ENCODE measurements around the gene PDE11A. TPM values are rescaled to one million over a fixed set of nuclear protein-coding genes. Genes with fewer than 3 reads are reported as not detected.

Gene PDE11A
- total RNA-seq, 4 donors from 2014 or later, result 0.85 to 2.3 (median 2.1) TPM; not detected in 1

GRCh38 chr2:177726931-177727348 is 345.6 kb downstream of the PDE11A start:
- Histone ChIP-seq H3K36me3 (no peaks in the 10 kb centered on the region), H3K27ac (no peak overlapping the region), H3K27me3 (no peaks in the 10 kb centered on the region), H3K4me1 (no peaks in the 10 kb centered on the region), H3K4me3 (no peak overlapping the region), H3K9me3 (no peaks in the 10 kb centered on the region)
- no peak for TF ChIP-seq POLR2A (IDR thresholded peaks at IDR 0.05)
- no peak for TF ChIP-seq CTCF (IDR thresholded peaks at IDR 0.05)
- intact Hi-C loops (cut with DNase I; ENCODE audit: low total_unique reads), result no loop called here
- no peak for DNase-seq

- peak; percentile 61 to 70 for DNase-seq
- TF ChIP-seq CTCF (IDR thresholded peaks at IDR 0.05), result peak; percentile 78 to 88 (median 81)
- TF ChIP-seq POLR2A (IDR thresholded peaks at IDR 0.05), result no peak
- intact Hi-C loops (cut with DNase I; ENCODE audit: low total_unique reads), result no loop called here
- Histone ChIP-seq H3K9me3 (no peaks in the 10 kb centered on the region), H3K36me3 (no peaks in the 10 kb centered on the region), H3K4me1 (no peaks in the 10 kb centered on the region), H3K27ac (peak overlapping the region in 1 of 2 donors; percentile 31), H3K27me3 (no peaks in the 10 kb centered on the region), H3K4me3 (no peak overlapping the region)
Observed at GRCh38 chr2:177724398-177725287, 347.9 kb downstream of the PDE11A start.

GRCh38 chr2:177723235-177723634 is 349.3 kb downstream of the PDE11A start:
- Histone ChIP-seq H3K4me3 (no peak overlapping the region), H3K9me3 (no peaks in the 10 kb centered on the region), H3K27me3 (no peaks in the 10 kb centered on the region), H3K27ac (peak overlapping the region in 1 of 2 donors; percentile 19), H3K36me3 (no peaks in the 10 kb centered on the region), H3K4me1 (no peaks in the 10 kb centered on the region)
- intact Hi-C loops (cut with DNase I; ENCODE audit: low total_unique reads), result no loop called here
- TF ChIP-seq POLR2A (IDR thresholded peaks at IDR 0.05), result no peak
- no peak for TF ChIP-seq CTCF (IDR thresholded peaks at IDR 0.05)
- no peak for DNase-seq

GRCh38 chr2:177721818-177722567 is 350.6 kb downstream of the PDE11A start:
- no peaks in the 10 kb centered on the region for H3K4me1 ChIP-seq
- DNase-seq, result peak in 1 of 2 donors; percentile 27
- no peaks in the 10 kb centered on the region for H3K9me3 ChIP-seq
- no peaks in the 10 kb centered on the region for H3K27me3 ChIP-seq
- H3K36me3 ChIP-seq, result no peaks in the 10 kb centered on the region
- no peak overlapping the region for H3K4me3 ChIP-seq
- TF ChIP-seq POLR2A (IDR thresholded peaks at IDR 0.05) (no peak), CTCF (IDR thresholded peaks at IDR 0.05) (no peak)
- peak overlapping the region; percentile 37 to 55 for H3K27ac ChIP-seq
- intact Hi-C loops (cut with DNase I; ENCODE audit: low total_unique reads), result no loop called here

- H3K27ac ChIP-seq, result no peak overlapping the region
- no peak for TF ChIP-seq CTCF (IDR thresholded peaks at IDR 0.05)
- no peak for TF ChIP-seq POLR2A (IDR thresholded peaks at IDR 0.05)
- intact Hi-C loops (cut with DNase I; ENCODE audit: low total_unique reads), result no loop called here
Observed at GRCh38 chr2:177721087-177721486, 351.5 kb downstream of the PDE11A start.

More at GRCh38 chr2:177721087-177721486, 351.5 kb downstream of the PDE11A start:
- no peaks in the 10 kb centered on the region for H3K27me3 ChIP-seq
- H3K36me3 ChIP-seq, result no peaks in the 10 kb centered on the region
- H3K4me3 ChIP-seq, result no peak overlapping the region
- no peaks in the 10 kb centered on the region for H3K9me3 ChIP-seq
- DNase-seq, result no peak
- no peaks in the 10 kb centered on the region for H3K4me1 ChIP-seq

Data from uterus (tissue), 4 donors.